CD14-positive monocyte (primary cell): ENCODE measurements around the gene PPP1CC. TPM values are rescaled to one million over a fixed set of nuclear protein-coding genes. Genes with fewer than 3 reads are reported as not detected.
A peak's percentile ranks its signal among the peaks of the same experiment; 100 is the strongest.

ENCODE experiments used
- DNase-seq, 3 donors: peaks; one replicate each; pipeline ENCODE4 v3.0.0-alpha.2; 2011 to 2022
- H2AFZ ChIP-seq: 2 replicates; pipeline ENCODE4 v1.6.0; 2012; ENCODE audit warnings: mild to moderate bottlenecking, low read depth, low read length, inconsistent platforms; ENCODE audit not compliant: insufficient read depth, poor library complexity, severe bottlenecking
- H3K27ac ChIP-seq, 2 donors: 1 replicate in 1 of 2; 2 replicates in 1 of 2; pipeline ENCODE4 v1.5.1; 2012 to 2013; ENCODE audit warnings: low read length in 2 of 2, control low read depth in 1 of 2, inconsistent platforms in 1 of 2, low read depth in 1 of 2, mild to moderate bottlenecking in 1 of 2
- H3K27me3 ChIP-seq, 2 donors: one replicate each; pipeline versions ENCODE4 v1.6.0 to v1.6.1; 2011 to 2013; ENCODE audit warnings: low read length in 2 of 2; ENCODE audit not compliant: control insufficient read depth in 2 of 2, insufficient read depth in 2 of 2
- H3K36me3 ChIP-seq, 2 donors: replicated peaks in 1 of 2; 1 replicate in 1 of 2; 2 replicates in 1 of 2; pipeline versions ENCODE4 v1.5.1 to v1.6.1; 2012 to 2013; ENCODE audit warnings: low read length in 2 of 2, control low read depth in 1 of 2, inconsistent platforms in 1 of 2, mild to moderate bottlenecking in 1 of 2; ENCODE audit not compliant: insufficient read depth in 2 of 2, control insufficient read depth in 1 of 2
- H3K4me1 ChIP-seq, 2 donors: 1 replicate in 1 of 2; 2 replicates in 1 of 2; pipeline versions ENCODE4 v1.5.1 to v1.6.1; 2012 to 2013; ENCODE audit warnings: low read length in 2 of 2, control low read depth in 1 of 2, inconsistent platforms in 1 of 2, mild to moderate bottlenecking in 1 of 2, moderate library complexity in 1 of 2; ENCODE audit not compliant: insufficient read depth in 2 of 2, control insufficient read depth in 1 of 2
- H3K4me2 ChIP-seq: replicated peaks from 2 replicates; pipeline ENCODE3; 2012; ENCODE audit warnings: low read length, moderate library complexity, mild to moderate bottlenecking; ENCODE audit not compliant: poor library complexity, severe bottlenecking; ENCODE audit errors: extremely low read depth
- H3K4me3 ChIP-seq, 3 experiments: fragments of 200-600 bp in 1 of 3; sonication (generic) in 1 of 3; replicated peaks in 1 of 3; 1 replicate in 2 of 3; 2 replicates in 1 of 3; pipeline ENCODE4 v1.5.1; 2011 to 2013; ENCODE audit warnings: low read length in 3 of 3, mild to moderate bottlenecking in 3 of 3, control low read depth in 2 of 3, low read depth in 2 of 3, inconsistent platforms in 1 of 3, moderate library complexity in 1 of 3
- H3K79me2 ChIP-seq: 2 replicates; pipeline ENCODE4 v1.6.0; 2012; ENCODE audit warnings: mild to moderate bottlenecking, control low read depth, inconsistent platforms, low read length, moderate library complexity; ENCODE audit not compliant: insufficient read depth
- H3K9ac ChIP-seq: 2 replicates; pipeline ENCODE4 v1.6.0; 2017; ENCODE audit warnings: low read length, mild to moderate bottlenecking; ENCODE audit not compliant: insufficient read depth, poor library complexity, severe bottlenecking
- H3K9me3 ChIP-seq, 2 donors: replicated peaks in 1 of 2; 1 replicate in 1 of 2; 2 replicates in 1 of 2; pipeline versions ENCODE4 v1.5.1 to v1.6.1; 2012 to 2013; ENCODE audit warnings: low read length in 2 of 2, control low read depth in 1 of 2; ENCODE audit not compliant: control insufficient read depth in 1 of 2, insufficient read depth in 1 of 2
- H4K20me1 ChIP-seq: 2 replicates; pipeline ENCODE4 v1.6.0; 2012; ENCODE audit warnings: mild to moderate bottlenecking, low read length, control low read depth, moderate library complexity; ENCODE audit not compliant: insufficient read depth
- H3K27ac Mint-ChIP-seq, 7 donors: one replicate each; pipeline ENCODE4 v1.8.0; 2020; ENCODE audit warnings: mild to moderate bottlenecking in 7 of 7, mixed read lengths in 7 of 7, moderate library complexity in 6 of 7, inconsistent platforms in 2 of 7
- H3K27me3 Mint-ChIP-seq, 3 donors: one replicate each; pipeline ENCODE4 v1.8.0; 2021 to 2022; ENCODE audit warnings: low read depth in 3 of 3, mild to moderate bottlenecking in 3 of 3, mixed read lengths in 3 of 3, moderate library complexity in 3 of 3, inconsistent platforms in 1 of 3
- H3K36me3 Mint-ChIP-seq, 2 donors: one replicate each; pipeline ENCODE4 v1.8.0; 2020; ENCODE audit warnings: mixed read lengths in 2 of 2, inconsistent platforms in 1 of 2, mild to moderate bottlenecking in 1 of 2
- H3K4me1 Mint-ChIP-seq: one replicate; pipeline ENCODE4 v1.8.0; 2020; ENCODE audit warnings: mild to moderate bottlenecking, mixed read lengths
- H3K4me3 Mint-ChIP-seq, 2 donors: one replicate each; pipeline ENCODE4 v1.8.0; 2020; ENCODE audit warnings: mild to moderate bottlenecking in 2 of 2, mixed read lengths in 2 of 2, moderate library complexity in 1 of 2
- H3K9me3 Mint-ChIP-seq, 7 donors: one replicate each; pipeline ENCODE4 v1.8.0; 2020 to 2022; ENCODE audit warnings: mixed read lengths in 7 of 7, mild to moderate bottlenecking in 6 of 7, moderate library complexity in 6 of 7, inconsistent platforms in 2 of 7
- CTCF ChIP-seq: fragments of 200-600 bp; IDR thresholded peaks from one replicate; pipeline ENCODE4 v1.8.0; 2022; ENCODE audit warnings: antibody characterized with exemption, mild to moderate bottlenecking
- WGBS: methylation state at CpG from one replicate; pipeline ENCODE4 v1.1.5; 2013; ENCODE audit warnings: missing lambda C conversion rate; ENCODE audit not compliant: insufficient coverage; 5-methylcytosine and 5-hydroxymethylcytosine counted together
- intact Hi-C, 2 donors: fragments of 100-400 bp; cut with micrococcal nuclease; formaldehyde crosslinking; loops; one replicate each; pipeline versions ENCODE4 v1.15.0 to v1.15.1; 2023
- polyA plus RNA-seq, 3 donors: library from polyadenylated mRNA; depleted of rRNA in 1 of 3; unstranded in 2 of 3; stranded (reverse) in 1 of 3; fragments of 300-500 nt in 2 of 3; fragments of >200 nt in 1 of 3; fragmentation: Illumina TruSeq in 2 of 3; gene quantifications; 1 replicate in 2 of 3; 2 replicates in 1 of 3; pipeline ENCODE4 v1.2.3, GENCODE V29; 2012 to 2021

PPP1CC gene
- polyA plus RNA-seq, 3 donors = 63.2 to 139 (median 128) TPM

- intact Hi-C loops = no loop called here
- Mint-ChIP-seq H3K27me3 (no peaks in the 10 kb centered on the region), H3K36me3 (peaks cover 54 to 66% of the 10 kb centered on the region in 2 donors), H3K27ac (peak overlapping the region in 1 of 7 donors; percentile 2), H3K4me3 (no peak overlapping the region), H3K9me3 (no peaks in the 10 kb centered on the region), H3K4me1 (peaks cover 26% of the 10 kb centered on the region)
- Histone ChIP-seq H3K79me2 (peaks cover 98% of the 10 kb centered on the region), H3K4me3 (no peak overlapping the region), H3K27ac (peak overlapping the region in 1 of 2 donors; percentile 61), H3K36me3 (peaks cover 46 to 80% of the 10 kb centered on the region in 2 donors), H3K27me3 (no peaks in the 10 kb centered on the region), H3K4me2 (no peak overlapping the region), H3K4me1 (peaks cover 12 to 13% of the 10 kb centered on the region in 2 donors), H2AFZ (no peak overlapping the region), H3K9me3 (no peaks in the 10 kb centered on the region), H4K20me1 (peaks cover 99% of the 10 kb centered on the region), H3K9ac (no peak overlapping the region)
- DNase-seq = no peak
- WGBS = no CpG with 5 or more reads among the region's 3 CpGs
- no peak for TF ChIP-seq CTCF
Observed at GRCh38 chr12:110732572-110732971, 10.1 kb downstream of the PPP1CC start.

DNA sequence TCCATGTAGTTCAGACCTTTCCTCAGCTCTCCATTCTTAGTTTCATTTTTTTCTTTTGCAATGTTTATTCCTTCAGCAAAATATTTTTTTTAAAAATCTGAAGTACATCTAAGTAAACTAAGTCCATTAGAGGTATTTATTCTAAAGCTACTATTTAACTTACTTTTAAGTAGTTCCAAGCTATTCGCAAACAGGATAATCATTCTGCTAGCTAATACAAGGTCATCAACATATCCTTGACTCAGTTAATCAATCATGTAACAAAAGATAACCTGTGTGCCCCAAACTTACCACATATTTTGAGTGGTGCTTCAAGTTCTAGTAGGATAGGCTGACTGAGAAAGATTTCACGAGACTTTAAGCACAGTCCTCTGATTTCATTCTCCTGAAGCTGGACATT is 11.2 kb downstream of the PPP1CC start:
- Mint-ChIP-seq H3K36me3 (peaks cover 61 to 76% of the 10 kb centered on the region in 2 donors), H3K27me3 (no peaks in the 10 kb centered on the region), H3K4me3 (no peak overlapping the region), H3K9me3 (no peaks in the 10 kb centered on the region), H3K27ac (no peak overlapping the region), H3K4me1 (peaks cover 21% of the 10 kb centered on the region)
- intact Hi-C loops = no loop called here
- H3K4me3 ChIP-seq = no peak overlapping the region
- H2AFZ ChIP-seq = no peak overlapping the region
- H4K20me1 ChIP-seq = peaks cover 99% of the 10 kb centered on the region
- H3K4me2 ChIP-seq = no peak overlapping the region
- no peaks in the 10 kb centered on the region for H3K27me3 ChIP-seq
- no peak for DNase-seq
- H3K4me1 ChIP-seq = peaks cover 12 to 13% of the 10 kb centered on the region in 2 donors
- H3K27ac ChIP-seq = no peak overlapping the region
- no peaks in the 10 kb centered on the region for H3K9me3 ChIP-seq
- peaks cover 98% of the 10 kb centered on the region for H3K79me2 ChIP-seq
- TF ChIP-seq CTCF = no peak
- H3K36me3 ChIP-seq = peaks cover 54 to 86% of the 10 kb centered on the region in 2 donors
- no CpG with 5 or more reads among the region's 2 CpGs for WGBS
- H3K9ac ChIP-seq = no peak overlapping the region
